ENCODE results near the gene THG1L.

DNA sequence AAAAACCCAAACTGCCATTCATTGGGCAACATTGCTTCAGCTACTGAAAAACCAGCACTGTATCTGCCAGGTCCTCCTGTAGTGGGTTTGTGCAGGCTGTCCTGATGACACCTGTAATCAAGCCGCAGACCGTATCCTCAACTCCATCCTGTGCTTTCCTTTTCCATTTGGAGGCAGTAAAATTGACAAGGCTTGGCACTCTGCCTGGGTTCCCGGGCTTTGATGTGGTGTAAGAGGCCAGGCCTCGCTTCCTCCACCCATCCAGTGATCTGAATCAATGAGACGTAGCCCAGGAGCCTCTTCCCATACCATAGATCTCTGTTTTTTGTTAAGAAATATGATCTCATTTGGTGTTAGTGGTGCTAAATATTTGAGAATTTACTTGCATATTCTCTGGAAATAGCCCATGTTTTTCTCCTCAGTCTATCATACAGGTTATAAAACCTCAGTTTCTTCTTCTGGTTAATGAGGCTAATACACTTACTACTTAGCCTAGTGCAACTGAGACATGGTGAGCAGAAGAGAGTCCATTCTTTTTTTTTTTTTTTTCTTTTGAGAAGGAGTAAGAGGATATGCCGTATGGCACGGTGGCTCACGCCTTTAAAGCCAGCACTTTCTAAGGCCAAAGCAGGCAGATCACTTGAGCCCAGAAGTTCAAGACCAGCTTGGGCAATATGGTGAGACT lies 47.0 kb downstream of the THG1L start:
- TF ChIP-seq POLR2AphosphoS5 (IDR thresholded peaks at IDR 0.05; ENCODE audit: low read depth, low read length) (no peak), POLR2A (IDR thresholded peaks at IDR 0.05; ENCODE audit: low read depth, low read length) (no peak), TAF1 (IDR thresholded peaks at IDR 0.05; ENCODE audit: low read depth, low read length) (no peak), PAX5 (IDR thresholded peaks at IDR 0.05; ENCODE audit: insufficient read depth, low read length, severe bottlenecking) (no peak)

Measured in GM12891 (cell line).